Measurements from ENCODE around the gene PPP2R1B.
"Not testable (repeated sequence)": the region's sequence is repeated elsewhere in the genome, so short reads cannot be mapped to it uniquely, and the experiment has no call there.

Gene PPP2R1B

GRCh38 chr11:111765984-111766833, at the start of gene PPP2R1B:
PPP2R1B (minus strand) TSS chr11:111766389; CDS start chr11:111766361, 28 bp downstream.
- FAIRE-seq: no peak

DNA sequence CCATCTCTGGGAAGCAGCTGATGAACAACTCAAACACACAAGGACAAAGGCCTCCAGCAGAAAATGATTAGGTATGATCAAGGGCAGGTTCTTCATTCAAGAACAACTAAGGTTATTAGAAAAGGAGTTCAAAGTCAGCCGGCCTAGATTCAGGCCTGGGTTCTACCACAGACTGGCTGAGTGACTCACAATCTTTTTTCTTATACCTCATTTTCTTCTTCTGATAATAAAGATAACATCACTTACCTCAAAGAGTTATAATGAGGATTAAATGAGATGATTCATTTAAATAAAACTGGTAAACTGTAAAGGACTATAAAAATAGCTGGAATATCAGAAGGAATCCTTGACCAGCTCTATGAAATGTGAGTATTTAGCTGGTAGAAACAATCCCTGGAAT, 49.3 kb upstream of the PPP2R1B start:
- FAIRE-seq: no peak

DNA sequence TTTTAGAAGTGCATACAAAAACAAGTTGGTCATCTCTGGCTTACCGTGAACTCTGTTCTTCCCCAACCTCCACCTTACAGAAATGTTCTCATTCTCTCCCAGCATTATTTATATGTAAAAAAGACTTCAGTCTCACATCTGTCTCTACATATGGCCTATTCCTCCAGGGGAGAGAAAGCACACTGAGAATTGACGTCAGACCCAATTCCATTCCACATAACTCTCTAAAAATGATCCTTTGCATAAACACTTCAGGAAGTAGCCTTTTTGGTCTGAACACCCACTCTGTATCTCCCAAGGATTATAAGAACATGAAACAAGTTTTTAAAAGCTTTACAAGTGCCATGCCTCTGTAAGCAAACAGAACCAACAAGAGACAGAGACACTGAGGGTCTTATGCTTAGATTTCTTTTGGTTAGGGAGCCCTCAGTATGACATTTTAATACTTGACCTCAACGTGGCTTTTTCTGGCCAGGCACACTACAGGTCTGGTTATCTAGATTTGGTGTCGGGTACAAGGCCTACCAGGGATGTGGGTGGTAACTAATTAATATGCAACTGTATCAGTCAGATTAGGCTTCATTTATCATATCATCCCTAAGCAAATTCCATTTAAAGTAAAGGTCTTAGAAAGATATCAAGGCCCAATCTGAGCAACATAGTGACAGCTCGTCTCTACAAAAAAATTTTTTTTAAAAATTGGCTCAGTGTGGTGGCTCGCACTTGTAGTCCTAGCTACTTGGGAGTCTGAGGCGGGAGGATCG, 48.5 kb upstream of the PPP2R1B start:
- no peak for FAIRE-seq

DNA sequence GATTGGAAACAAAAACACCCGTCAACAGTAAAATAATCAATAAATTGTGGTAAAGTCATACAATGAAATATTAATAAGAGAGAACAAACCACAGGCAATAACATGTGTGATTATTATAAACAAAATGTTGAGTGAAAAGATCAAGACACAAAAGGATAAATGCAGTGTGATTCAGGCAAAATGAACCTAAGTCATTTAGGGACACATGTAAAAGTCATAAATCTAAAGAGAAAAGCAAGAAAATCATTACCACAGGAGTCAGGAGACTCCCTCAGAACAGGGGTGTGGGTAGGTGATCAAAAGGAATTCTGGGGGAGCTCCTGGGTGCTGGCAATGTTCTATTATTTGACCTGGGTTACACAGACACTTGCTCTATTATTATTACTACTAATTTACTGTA, 47.9 kb upstream of the PPP2R1B start:
- FAIRE-seq: no peak

DNA sequence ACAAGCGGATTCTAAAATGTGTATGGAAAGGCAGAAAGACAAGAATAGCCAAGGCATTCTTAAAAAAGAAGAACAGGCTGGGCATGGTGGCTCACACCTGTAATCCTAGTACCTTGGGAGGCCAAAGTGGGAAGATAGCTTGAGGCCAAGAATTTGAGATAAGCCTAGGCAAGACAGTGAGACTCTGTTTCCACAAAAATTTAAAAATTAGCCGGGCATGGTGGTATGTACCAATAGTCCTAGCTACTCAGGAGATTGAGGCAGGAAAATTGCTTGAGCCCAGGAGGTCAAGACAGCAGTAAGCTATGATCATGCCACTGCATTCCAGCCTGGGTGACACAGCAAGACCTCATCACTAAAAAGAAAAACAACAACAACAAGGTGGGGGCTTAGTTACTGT, 46.0 kb upstream of the PPP2R1B start:
- FAIRE-seq: no peak

GRCh38 chr11:111811445-111811844, 45.3 kb upstream of the PPP2R1B start:
- no peak for FAIRE-seq

DNA sequence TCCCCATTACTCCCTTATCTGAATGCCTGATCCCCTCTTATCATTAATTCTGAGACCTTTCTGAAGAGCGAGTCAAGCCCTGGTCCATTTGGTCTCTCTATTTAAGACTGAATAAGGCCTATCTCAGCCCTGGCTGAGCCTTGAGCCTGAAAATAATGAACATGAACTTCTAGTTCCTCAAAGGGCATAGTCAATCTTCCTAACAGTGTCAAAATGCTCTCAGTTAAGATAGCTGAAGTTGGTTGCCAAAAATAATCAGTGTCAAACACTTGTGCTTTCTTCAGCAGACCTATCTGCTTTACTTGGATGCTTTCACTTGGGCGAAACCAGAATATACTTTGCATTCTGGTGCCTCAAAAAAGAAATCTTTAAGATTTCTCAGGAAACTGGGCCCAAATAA, 42.6 kb upstream of the PPP2R1B start:
- no peak for FAIRE-seq

DNA sequence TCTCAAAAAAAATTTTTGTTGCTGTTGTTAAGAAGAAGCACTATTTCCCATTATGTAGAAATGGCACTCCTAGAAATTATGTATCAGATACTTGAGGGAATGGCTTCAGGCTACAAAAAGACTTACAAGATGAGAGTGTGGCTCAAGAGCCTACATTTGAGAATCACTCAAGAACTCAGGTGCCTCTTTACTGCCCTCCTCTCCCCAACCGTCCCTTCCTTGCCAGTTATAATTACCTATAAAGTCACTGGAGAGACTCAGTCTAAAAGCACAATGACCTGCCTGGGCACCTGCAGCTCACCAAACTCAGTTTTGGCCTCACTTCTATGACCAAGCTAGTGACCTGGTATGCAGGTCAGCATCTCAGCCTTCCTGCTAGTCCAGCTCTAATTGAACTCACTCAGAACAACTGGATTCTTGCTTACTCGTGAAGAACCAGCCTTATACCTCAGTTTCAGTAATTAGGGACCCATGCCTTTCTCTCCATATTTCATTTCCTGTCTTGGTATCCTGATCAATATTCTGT, 41.9 kb upstream of the PPP2R1B start:
- no peak for FAIRE-seq

- FAIRE-seq: no peak
These were observed 40.9 kb upstream of the PPP2R1B start for GRCh38 chr11:111807076-111807475.

DNA sequence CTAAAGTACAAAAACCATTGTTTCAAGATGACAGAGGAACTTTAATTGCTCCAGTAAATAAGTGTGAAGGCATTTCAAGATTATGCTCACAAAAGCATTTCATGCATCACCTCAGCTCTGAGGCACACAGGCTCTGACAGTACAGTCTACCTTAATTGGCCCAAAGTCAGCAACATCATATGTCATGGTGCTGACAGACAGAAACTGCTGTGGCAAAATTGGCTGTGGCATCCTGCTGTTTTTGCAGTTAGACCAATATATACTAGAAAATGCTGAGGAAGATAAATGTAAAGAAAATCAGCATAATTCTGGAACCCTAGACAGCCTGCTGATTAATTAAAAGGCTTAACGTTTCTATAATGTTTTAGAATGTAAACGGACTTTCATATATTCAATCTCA, 34.9 kb upstream of the PPP2R1B start:
- no peak for FAIRE-seq

DNA sequence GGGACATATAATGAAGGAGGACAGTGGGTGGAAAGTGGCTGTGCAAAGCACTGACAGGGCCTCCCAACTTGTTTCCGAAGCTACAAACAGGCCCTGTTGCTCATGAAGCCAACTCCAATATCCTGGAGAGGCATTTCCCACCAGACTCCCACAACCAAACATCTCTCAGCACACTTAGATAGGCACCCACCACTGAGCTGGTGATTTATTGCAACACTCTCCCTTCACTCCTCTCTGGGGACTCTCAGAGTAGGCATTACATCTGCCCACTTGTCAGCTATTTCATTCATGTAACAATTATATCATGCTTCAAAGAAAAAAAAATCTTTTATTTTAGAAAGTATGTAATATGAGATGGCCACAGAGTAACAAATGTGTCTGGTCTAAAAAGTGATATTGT, 32.1 kb upstream of the PPP2R1B start:
- FAIRE-seq: no peak

DNA sequence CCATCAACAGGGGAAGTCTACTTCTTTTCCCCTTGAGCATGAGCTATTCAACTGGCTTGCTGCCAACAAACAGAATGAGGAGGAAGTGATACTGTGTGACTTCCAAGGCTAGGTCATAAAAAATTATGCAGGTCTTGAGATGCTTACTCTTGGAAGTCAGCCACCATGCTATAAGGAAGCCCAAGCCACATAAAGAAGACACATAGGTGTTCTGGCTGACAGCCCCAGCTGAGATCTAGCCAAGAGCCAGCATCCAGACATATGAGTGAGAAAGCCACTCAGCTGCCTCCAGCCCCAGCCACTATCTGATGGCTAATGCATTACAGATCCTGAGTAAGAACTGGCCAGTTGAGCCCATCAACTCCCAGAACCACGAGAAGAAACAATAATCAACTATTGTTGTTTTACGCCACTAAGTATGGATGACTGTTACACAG, 31.0 kb upstream of the PPP2R1B start:
- no peak for FAIRE-seq

GRCh38 chr11:111796696-111797095, 30.5 kb upstream of the PPP2R1B start:
- no peak for FAIRE-seq

DNA sequence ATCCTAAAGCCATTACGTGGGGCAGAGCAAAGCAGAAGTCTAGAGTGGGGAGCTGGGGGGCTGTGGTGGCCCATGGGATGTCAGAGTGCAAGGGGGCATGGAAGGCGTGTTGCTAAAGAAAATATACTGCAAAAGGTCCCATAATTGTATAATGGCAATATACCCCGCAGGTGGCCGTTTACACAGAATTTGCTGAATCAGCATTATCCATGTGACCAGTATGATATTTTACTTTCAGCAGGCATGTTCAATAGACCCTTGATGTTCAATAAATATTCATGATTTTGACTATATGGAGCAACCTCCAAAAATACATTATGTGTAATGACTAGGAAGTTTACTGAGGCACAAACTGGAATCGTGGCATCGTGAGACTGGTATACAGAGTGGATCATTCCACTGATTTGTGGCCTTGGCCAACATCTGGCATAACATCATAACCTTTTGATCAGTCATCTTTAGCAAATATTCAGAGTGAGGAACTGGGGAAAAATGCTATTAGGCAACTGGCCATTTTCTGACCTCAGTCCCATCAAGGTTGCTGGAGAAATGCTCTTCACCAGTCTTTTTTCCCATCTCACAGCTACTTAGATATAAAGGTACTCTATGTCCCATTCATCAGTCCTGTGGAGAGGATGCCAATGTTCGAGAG, 29.3 kb upstream of the PPP2R1B start:
- FAIRE-seq: no peak

DNA sequence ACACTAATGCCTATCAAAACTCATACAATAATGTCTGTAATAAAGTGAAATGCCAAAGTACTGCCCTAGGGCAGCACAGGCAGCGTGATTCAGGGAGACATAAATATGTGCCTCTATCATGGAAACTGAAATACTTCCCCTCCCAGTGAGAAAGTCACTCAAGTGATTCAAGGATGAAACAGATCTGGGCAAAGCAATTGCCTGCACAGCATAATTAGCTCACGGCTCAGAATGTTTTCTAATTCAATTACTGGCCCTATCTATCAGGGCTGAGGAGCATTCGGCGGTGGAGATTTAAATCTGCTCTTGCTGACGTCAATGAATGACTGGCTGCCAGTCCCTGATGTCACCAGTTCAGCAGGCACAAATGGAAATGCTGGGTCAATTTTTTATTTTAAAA, 27.7 kb upstream of the PPP2R1B start:
- FAIRE-seq: no peak

- no peak for FAIRE-seq
These were observed 26.8 kb upstream of the PPP2R1B start for GRCh38 chr11:111792955-111793500.

- FAIRE-seq: no peak
These were observed 26.1 kb upstream of the PPP2R1B start for GRCh38 chr11:111792314-111792713.

- no peak for FAIRE-seq
These were observed 22.3 kb upstream of the PPP2R1B start for GRCh38 chr11:111788464-111788863.

DNA sequence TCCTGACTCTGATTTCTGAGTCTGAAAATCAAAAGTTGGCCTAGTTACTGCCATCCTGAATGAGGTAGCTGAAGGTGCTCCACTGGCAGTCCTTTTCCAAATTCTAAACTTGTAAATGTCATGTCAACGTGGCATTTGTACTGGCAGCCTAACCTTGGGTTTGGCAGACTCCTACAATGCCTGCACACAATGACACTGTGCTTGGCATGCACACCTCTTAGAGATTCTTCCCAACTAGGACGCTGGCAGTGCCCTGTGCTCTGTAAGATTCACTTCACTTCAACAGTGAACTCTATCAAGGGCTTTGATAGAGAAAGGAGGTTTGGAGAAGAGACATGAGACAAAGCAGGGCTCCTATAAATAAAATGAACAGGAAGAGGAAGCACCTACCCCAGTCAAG, 21.9 kb upstream of the PPP2R1B start:
- no peak for FAIRE-seq

DNA sequence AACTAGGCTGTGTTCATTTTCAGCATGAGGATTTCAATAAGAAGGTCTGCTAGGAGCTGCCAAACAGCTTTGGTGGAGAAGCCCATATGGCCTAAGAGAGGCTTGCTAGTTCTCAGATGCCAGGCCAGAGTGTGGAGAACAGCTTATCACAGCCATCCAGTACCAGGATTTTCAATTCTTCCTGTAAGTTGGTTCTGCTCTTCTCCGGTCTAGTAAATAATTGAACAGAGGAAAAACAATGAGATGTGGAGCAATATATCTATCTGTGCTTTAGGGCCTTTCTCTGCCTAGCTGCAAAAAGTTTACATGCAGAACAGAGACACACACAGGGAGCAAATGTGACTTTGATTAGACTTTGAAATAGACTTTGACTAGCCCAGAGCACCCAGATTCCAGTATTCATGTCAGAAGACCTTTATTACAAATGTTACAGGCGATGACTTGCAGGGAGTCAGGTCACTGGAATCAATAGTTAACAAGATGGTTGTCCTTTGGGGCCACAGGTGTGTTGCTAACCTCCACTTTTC, 19.8 kb upstream of the PPP2R1B start:
- no peak for FAIRE-seq

GRCh38 chr11:111785076-111785475, 18.9 kb upstream of the PPP2R1B start:
- no peak for FAIRE-seq

GRCh38 chr11:111784311-111784710, 18.1 kb upstream of the PPP2R1B start:
- FAIRE-seq: not testable (repeated sequence)
